HCT116 (cell line): ENCODE results near the gene PCSK6. TPM values are rescaled to one million over a fixed set of nuclear protein-coding genes. Genes with fewer than 3 reads are reported as not detected.
"Not testable (repeated sequence)": the region's sequence is repeated elsewhere in the genome, so short reads cannot be mapped to it uniquely, and the experiment has no call there.

Experiments used
- ATAC-seq: fragments of 200-7000 bp; cut with Tn5 transposase; 2 replicates; pipeline ENCODE4 v1.9.1; 2020; ENCODE audit warnings: mild to moderate bottlenecking, moderate library complexity
- BruUV-seq: library from RNA; stranded (reverse); fragments of 400-500 nt; replicated peaks from 2 replicates; lab custom pipeline; 2021; lab: Mats Ljungman, UMichigan
- CTCF ChIA-PET: fragments of 300-600 bp; sonication (Branson Sonifier 250); formaldehyde crosslinking; loops from one replicate; lab custom pipeline; 2021; ENCODE audit warnings: antibody characterized with exemption; lab: Charles Lee
- POLR2A ChIA-PET: fragments of 300-600, 350-600 bp; sonication (Branson Sonifier 250); formaldehyde crosslinking; loops from one replicate; lab custom pipeline; 2021; ENCODE audit warnings: antibody characterized with exemption; lab: Charles Lee
- RAD21 ChIA-PET, 2 experiments: fragments of 300-600 bp; sonication (Branson Sonifier 250); formaldehyde crosslinking; loops; one replicate each; lab custom pipeline; 2023; ENCODE audit warnings: low total read pairs in 2 of 2; ENCODE audit not compliant: uncharacterized antibody in 2 of 2, unreplicated experiment in 2 of 2, low non-redundant PET in 1 of 2; lab: Charles Lee
- DNase-seq: peaks from one replicate; pipeline ENCODE4 v3.0.0-alpha.2; 2010; ENCODE audit warnings: low read depth, low spot score
- H2AFZ ChIP-seq: fragments of 200-600 bp; shearing (Covaris generic), sonication (generic); 2 replicates; pipeline ENCODE4 v1.6.1; 2017; ENCODE audit warnings: low read depth, mixed run types, mixed read lengths, antibody characterized with exemption, low read length; ENCODE audit not compliant: poor library complexity, severe bottlenecking
- H3K27ac ChIP-seq: 2 replicates; pipeline ENCODE4 v1.5.1; 2012; ENCODE audit warnings: low read depth, low read length
- H3K27me3 ChIP-seq: fragments of 200-600 bp; sonication (generic); 2 replicates; pipeline ENCODE4 v1.6.1; 2016; ENCODE audit warnings: mixed run types, low read length, mixed read lengths; ENCODE audit not compliant: insufficient read depth
- H3K36me3 ChIP-seq, 2 experiments: fragments of 200-500 bp in 1 of 2; fragments of 200-600 bp in 1 of 2; sonication (Bioruptor generic) in 1 of 2; sonication (generic) in 1 of 2; 2 replicates each; pipeline versions ENCODE4 v1.5.1 to v1.6.1; 2014 to 2016; ENCODE audit warnings: low read length in 2 of 2, inconsistent platforms in 1 of 2, mixed read lengths in 1 of 2, mixed run types in 1 of 2; ENCODE audit not compliant: insufficient read depth in 2 of 2, control insufficient read depth in 1 of 2
- H3K4me1 ChIP-seq, 2 experiments: fragments of 200-600 bp in 1 of 2; sonication (generic) in 1 of 2; 2 replicates each; pipeline versions ENCODE4 v1.5.1 to v1.6.1; 2012 to 2017; ENCODE audit warnings: low read length in 2 of 2, inconsistent platforms in 1 of 2, mild to moderate bottlenecking in 1 of 2, mixed read lengths in 1 of 2, mixed run types in 1 of 2, moderate library complexity in 1 of 2; ENCODE audit not compliant: insufficient read depth in 2 of 2, control insufficient read depth in 1 of 2
- H3K4me2 ChIP-seq: fragments of 200-600 bp; sonication (generic); 2 replicates; pipeline ENCODE4 v1.6.1; 2017; ENCODE audit warnings: mixed run types, low read length, mixed read lengths
- H3K4me3 ChIP-seq, 2 experiments: fragments of 200-600 bp in 1 of 2; sonication (generic) in 1 of 2; replicated peaks in 1 of 2; 2 replicates each; pipeline ENCODE4 v1.5.1; 2011 to 2016; ENCODE audit warnings: low read length in 2 of 2, control low read depth in 1 of 2, low read depth in 1 of 2, mild to moderate bottlenecking in 1 of 2, mixed read lengths in 1 of 2, mixed run types in 1 of 2
- H3K79me2 ChIP-seq: fragments of 200-600 bp; sonication (generic); 2 replicates; pipeline ENCODE4 v1.6.1; 2017; ENCODE audit warnings: mild to moderate bottlenecking, mixed run types, low read length, moderate library complexity, mixed read lengths; ENCODE audit not compliant: insufficient read depth
- H3K9ac ChIP-seq: fragments of 200-600 bp; sonication (generic); 2 replicates; pipeline ENCODE4 v1.6.1; 2016; ENCODE audit warnings: low read length, mixed read lengths
- H3K9me2 ChIP-seq: fragments of 200-600 bp; sonication (generic), shearing (Covaris generic); 2 replicates; pipeline ENCODE4 v1.6.1; 2017; ENCODE audit warnings: mixed run types, mild to moderate bottlenecking, moderate library complexity; ENCODE audit not compliant: insufficient read depth
- H3K9me3 ChIP-seq, 2 experiments: fragments of 200-500 bp in 1 of 2; fragments of 200-600 bp in 1 of 2; sonication (Bioruptor generic) in 1 of 2; sonication (generic) in 1 of 2; 2 replicates each; pipeline ENCODE4 v1.6.1; 2014 to 2017; ENCODE audit warnings: low read length in 2 of 2, mixed read lengths in 2 of 2, inconsistent platforms in 1 of 2, low read depth in 1 of 2, mild to moderate bottlenecking in 1 of 2, mixed run types in 1 of 2, moderate library complexity in 1 of 2; ENCODE audit not compliant: control insufficient read depth in 1 of 2, insufficient read depth in 1 of 2
- H4K20me1 ChIP-seq: fragments of 200-600 bp; sonication (generic), shearing (Covaris generic); 2 replicates; pipeline ENCODE4 v1.6.1; 2017; ENCODE audit warnings: mixed run types, mild to moderate bottlenecking, moderate library complexity; ENCODE audit not compliant: insufficient read depth
- RAD21 ChIP-seq: IDR thresholded peaks from 2 replicates; pipeline ENCODE4 v1.6.1; 2012; ENCODE audit warnings: low read depth, mild to moderate bottlenecking
- SRF ChIP-seq: IDR thresholded peaks from 2 replicates; pipeline ENCODE4 v1.6.1; 2012; ENCODE audit warnings: low read depth
- intact Hi-C: fragments of 100-400 bp; cut with micrococcal nuclease; formaldehyde crosslinking; loops from 2 replicates; pipeline ENCODE4 v1.10.0; 2022
- total RNA-seq: library from RNA; stranded (reverse); gene quantifications from one replicate; pipeline ENCODE4 v1.2.1, GENCODE V29; 2021; ENCODE audit not compliant: unreplicated experiment

Gene PCSK6
- total RNA-seq, 1 experiment from 2014 or later = 13.5 TPM

GRCh38 chr15:101357333-101357732 is 132.2 kb downstream of the PCSK6 start:
- ATAC-seq (no peak), DNase-seq (no peak)
- no TSS peak for BruUV-seq
- Histone ChIP-seq H3K27me3 (no peaks in the 10 kb centered on the region), H3K4me1 (no peaks in the 10 kb centered on the region), H3K27ac (no peak overlapping the region), H3K9ac (no peak overlapping the region), H3K4me2 (no peak overlapping the region), H3K9me2 (no peaks in the 10 kb centered on the region), H3K4me3 (no peak overlapping the region), H3K79me2 (no peaks in the 10 kb centered on the region), H3K36me3 (no peaks in the 10 kb centered on the region), H4K20me1 (no peaks in the 10 kb centered on the region), H3K9me3 (no peaks in the 10 kb centered on the region), H2AFZ (no peak overlapping the region)
- ChIA-PET POLR2A (no interaction called here), RAD21 (interaction anchor here in 1 of 2 experiments (0.6 kb wide), 1 partner anchor 55 kb away, joined by 4 read pairs; no protein-coding TSS in a partner anchor), CTCF (no interaction called here)
- TF ChIP-seq SRF = no peak
- TF ChIP-seq RAD21 = 0 out of 2 replicates have a peak, but pooled peaks have one; percentile 7
- intact Hi-C loops = no loop called here

- not testable (repeated sequence) for H4K20me1 ChIP-seq
Observed at GRCh38 chr15:101356512-101357172, 132.9 kb downstream of the PCSK6 start.

More at GRCh38 chr15:101356512-101357172, 132.9 kb downstream of the PCSK6 start:
- POLR2A ChIA-PET, H3K9me2 ChIP-seq, H3K9me3 ChIP-seq, H3K4me2 ChIP-seq, DNase-seq, ATAC-seq, RAD21 ChIA-PET, H3K27ac ChIP-seq, H3K9ac ChIP-seq, H2AFZ ChIP-seq, H3K36me3 ChIP-seq, CTCF ChIA-PET, H3K4me1 ChIP-seq, H3K27me3 ChIP-seq, intact Hi-C loops, BruUV-seq, H3K4me3 ChIP-seq, H3K79me2 ChIP-seq: not testable (repeated sequence)
